Body of pancreas (tissue), 4 donors: ENCODE results near the gene GALNT8.

Experiments
- CTCF ChIP-seq, 7 experiments: fragments of 450-650 bp in 4 of 7; fragments of 200-600 bp in 3 of 7; sonication (generic) in 3 of 7; IDR thresholded peaks; one replicate each; pipeline ENCODE4 v1.5.1; 2016 to 2019; ENCODE audit warnings: antibody characterized with exemption in 7 of 7
- POLR2A ChIP-seq, 3 donors: fragments of 450-650 bp; IDR thresholded peaks; one replicate each; pipeline ENCODE4 v1.6.1; 2016; ENCODE audit warnings: antibody characterized with exemption in 3 of 3, mild to moderate bottlenecking in 2 of 3

- no peak for TF ChIP-seq CTCF (IDR thresholded peaks at IDR 0.05)
- TF ChIP-seq POLR2A (IDR thresholded peaks at IDR 0.05) = no peak
These were observed 96.7 kb downstream of the GALNT8 start for GRCh38 chr12:4816744-4817525.
